K562 (cell line): ENCODE measurements around the gene IER3IP1. TPM values are rescaled to one million over a fixed set of nuclear protein-coding genes. Genes with fewer than 3 reads are reported as not detected.
A peak's percentile ranks its signal among the peaks of the same experiment; 100 is the strongest.

Source experiments
- CEBPB ChIP-seq: fragments of 450-650 bp; IDR thresholded peaks from 2 replicates; pipeline ENCODE4 v1.6.1; 2016; ENCODE audit warnings: missing genetic modification characterization, missing compliant biosample characterization
- EP400 ChIP-seq: fragments of 450-650 bp; IDR thresholded peaks from 2 replicates; pipeline ENCODE4 v1.6.1; 2017; ENCODE audit warnings: antibody characterized with exemption, mild to moderate bottlenecking, moderate library complexity
- GATA2 ChIP-seq: sonication (generic); formaldehyde crosslinking; IDR thresholded peaks from 2 replicates; pipeline ENCODE4 v1.4.0; 2020; ENCODE audit warnings: mild to moderate bottlenecking, missing genetic modification reagents
- HCFC1 ChIP-seq: IDR thresholded peaks from 2 replicates; pipeline ENCODE4 v1.6.1; 2012; ENCODE audit warnings: low read depth, low read length, improper control_type of control experiment
- MCM2 ChIP-seq: fragments of 450-650 bp; IDR thresholded peaks from 2 replicates; pipeline ENCODE4 v1.6.1; 2017; ENCODE audit warnings: low read depth, mild to moderate bottlenecking
- MYC ChIP-seq, 2 experiments: fragments of 250-450 bp in 1 of 2; sonication (Bioruptor Pico) in 1 of 2; IDR thresholded peaks; 2 replicates each; pipeline versions ENCODE4 v1.5.1 to v1.6.1; 2012 to 2021; ENCODE audit warnings: low read depth in 2 of 2, borderline replicate concordance in 1 of 2, improper control_type of control experiment in 1 of 2, low read length in 1 of 2, mild to moderate bottlenecking in 1 of 2, moderate library complexity in 1 of 2
- NEUROD1 ChIP-seq: fragments of 150-350 bp; IDR thresholded peaks from 2 replicates; pipeline ENCODE4 v1.6.1; 2014; ENCODE audit warnings: borderline replicate concordance, low read length, low read depth; ENCODE audit not compliant: partially characterized antibody
- NFIC ChIP-seq: fragments of 450-650 bp; IDR thresholded peaks from 2 replicates; pipeline ENCODE4 v1.6.1; 2017; ENCODE audit warnings: mild to moderate bottlenecking, inconsistent platforms
- RFX1 ChIP-seq: fragments of 450-650 bp; IDR thresholded peaks from 2 replicates; pipeline ENCODE4 v1.6.1; 2016; ENCODE audit warnings: mild to moderate bottlenecking, moderate library complexity
- RHOXF2B ChIP-seq: fragments of 250-450 bp; sonication (Bioruptor Pico); conservative IDR thresholded peaks from 2 replicates; pipeline ENCODE4 v1.5.1; 2021
- SIRT6 ChIP-seq: IDR thresholded peaks from one replicate; pipeline ENCODE4 v1.6.1; 2012; ENCODE audit warnings: low read depth, mild to moderate bottlenecking, control low read depth, inconsistent platforms, low read length, moderate library complexity
- YY1 ChIP-seq, 3 experiments: IDR thresholded peaks; 2 replicates each; pipeline ENCODE4 v1.6.1; 2011; ENCODE audit warnings: low read length in 2 of 3, mild to moderate bottlenecking in 2 of 3, moderate library complexity in 2 of 3, borderline replicate concordance in 1 of 3, control low read depth in 1 of 3, low read depth in 1 of 3; ENCODE audit not compliant: insufficient read depth in 3 of 3, insufficient replicate concordance in 2 of 3, control insufficient read depth in 1 of 3, insufficient read length in 1 of 3; ENCODE audit errors: extremely low read depth in 1 of 3
- ZNF274 ChIP-seq: IDR thresholded peaks from 2 replicates; pipeline ENCODE4 v1.6.1; 2011; ENCODE audit warnings: low read depth, mild to moderate bottlenecking, low read length, moderate library complexity, borderline replicate concordance
- polyA plus RNA-seq, 8 experiments: library from polyadenylated mRNA; depleted of rRNA in 4 of 8; stranded (reverse) in 5 of 8; unstranded in 3 of 8; fragments of >200 nt; fragmentation: Nextera tagmentation in 2 of 8; fragmentation: Illumina TruSeq in 1 of 8; extraction: Ambion mirVana in 2 of 8; extraction: Trizol in 1 of 8; gene quantifications; 2 replicates each; pipeline versions ENCODE4 v1.2.1 to v1.2.3, GENCODE V29; 2011 to 2014; ENCODE audit warnings: inconsistent platforms in 1 of 8, missing spikeins in 1 of 8
- total RNA-seq, 7 experiments: library from RNA; depleted of rRNA in 6 of 7; stranded (reverse); fragments of >200 nt in 6 of 7; fragmentation: Illumina TruSeq in 2 of 7; extraction: Trizol in 2 of 7; gene quantifications; 2 replicates each; pipeline versions ENCODE4 v1.2.1 to v1.2.3, GENCODE V29; 2011 to 2021; ENCODE audit warnings: low replicate concordance in 1 of 7
- TF ChIP-seq, protein P1 (sequence below), 2 experiments: fragments of 450-650 bp; conservative IDR thresholded peaks; 2 replicates each; pipeline ENCODE4 v1.6.1; 2017; ENCODE audit warnings: mild to moderate bottlenecking in 2 of 2, moderate library complexity in 2 of 2

The IER3IP1 gene
- total and polyA plus RNA-seq, 9 of the 15 experiments (the other 6 are each of a cell fraction or from before 2014, with no cell fraction given) = 9.0 to 38.2 (median 19.9) TPM

GRCh38 chr18:47175898-47176575 lies at the start of gene IER3IP1 (continued):
- TF ChIP-seq MYC (IDR thresholded peaks at IDR 0.05; ENCODE audit: low read depth, low read length) (0 out of 2 replicates have a peak, but pooled peaks have one; percentile 30), MYC (CRISPR knock-in tag; IDR thresholded peaks at IDR 0.05; ENCODE audit: borderline replicate concordance, low read depth) (no peak; the same call in 1 of the 2 replicates), EP400 (peak; percentile 87), RHOXF2B (CRISPR knock-in tag) (no peak), RFX1 (no peak), SIRT6 (no peak), YY1 (IDR thresholded peaks at IDR 0.05; ENCODE audit: borderline replicate concordance in 1 of 3, control insufficient read depth in 1 of 3, extremely low read depth in 1 of 3, insufficient read depth in 3 of 3, insufficient read length in 1 of 3, insufficient replicate concordance in 2 of 3, low read depth in 1 of 3, low read length in 2 of 3) (peak in 2 of 3 experiments; percentile 23 to 71), MCM2 (no peak), ZNF274 (no peak), GATA2 (CRISPR knock-in tag) (no peak), CEBPB (tag) (peak; percentile 12; the same call in 1 of the 2 replicates), NFIC (0 out of 2 replicates have a peak, but pooled peaks have one; percentile 9), NEUROD1 (peak; percentile 52), HCFC1 (peak; percentile 50)
- TF ChIP-seq, protein P1, sequence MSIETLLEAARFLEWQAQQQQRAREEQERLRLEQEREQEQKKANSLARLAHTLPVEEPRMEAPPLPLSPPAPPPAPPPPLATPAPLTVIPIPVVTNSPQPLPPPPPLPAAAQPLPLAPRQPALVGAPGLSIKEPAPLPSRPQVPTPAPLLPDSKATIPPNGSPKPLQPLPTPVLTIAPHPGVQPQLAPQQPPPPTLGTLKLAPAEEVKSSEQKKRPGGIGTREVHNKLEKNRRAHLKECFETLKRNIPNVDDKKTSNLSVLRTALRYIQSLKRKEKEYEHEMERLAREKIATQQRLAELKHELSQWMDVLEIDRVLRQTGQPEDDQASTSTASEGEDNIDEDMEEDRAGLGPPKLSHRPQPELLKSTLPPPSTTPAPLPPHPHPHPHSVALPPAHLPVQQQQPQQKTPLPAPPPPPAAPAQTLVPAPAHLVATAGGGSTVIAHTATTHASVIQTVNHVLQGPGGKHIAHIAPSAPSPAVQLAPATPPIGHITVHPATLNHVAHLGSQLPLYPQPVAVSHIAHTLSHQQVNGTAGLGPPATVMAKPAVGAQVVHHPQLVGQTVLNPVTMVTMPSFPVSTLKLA (conservative IDR thresholded peaks at IDR 0.05) = peak in 1 of 2 experiments; percentile 63
